ENCODE results near the gene TMEM219.

DNA sequence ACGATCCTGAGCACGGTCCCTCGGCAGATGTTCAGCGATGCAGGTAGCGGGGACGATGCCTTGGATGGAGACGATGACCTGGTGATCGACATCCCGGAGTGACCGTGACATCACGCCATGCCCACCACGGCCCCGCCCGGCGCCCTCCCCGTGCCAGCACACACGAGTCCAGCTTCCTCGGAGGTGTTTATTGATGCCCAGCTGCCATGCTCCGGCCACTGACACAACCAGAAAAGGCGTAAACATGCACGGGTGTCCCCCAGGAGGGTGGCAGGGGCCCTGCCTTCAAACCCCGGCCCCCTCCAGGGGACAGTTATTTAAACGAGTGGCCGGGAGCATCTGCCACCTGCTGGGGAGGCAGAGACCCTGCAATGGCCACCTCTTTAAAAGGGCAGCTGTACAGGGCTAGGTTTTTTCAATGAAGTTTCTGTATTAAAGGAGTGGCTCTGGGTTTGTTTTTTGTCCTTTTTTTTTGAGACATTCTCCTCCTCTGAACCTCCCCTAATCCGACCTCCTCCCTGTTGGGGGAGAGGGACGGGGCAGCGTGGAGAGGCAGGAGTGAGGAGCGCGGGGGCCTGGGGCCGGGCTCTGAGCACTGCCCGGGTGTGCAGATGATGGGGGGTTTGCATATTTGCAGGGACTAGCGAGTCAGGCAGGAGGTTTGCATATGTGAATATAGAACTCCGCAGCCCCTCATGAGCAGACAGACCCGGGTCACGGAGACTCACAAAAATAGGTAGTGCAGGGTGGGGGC lies 43.6 kb downstream of the TMEM219 start:
- TF ChIP-seq POLR2AphosphoS5 (IDR thresholded peaks at IDR 0.05; ENCODE audit: low read depth, low read length) (no peak), TAF1 (IDR thresholded peaks at IDR 0.05; ENCODE audit: borderline replicate concordance, low read depth, low read length) (no peak), POLR2A (IDR thresholded peaks at IDR 0.05; ENCODE audit: low read depth, low read length) (no peak)
